ENCODE measurements around the gene FGD4. TPM values are rescaled to one million over a fixed set of nuclear protein-coding genes. Genes with fewer than 3 reads are reported as not detected.

The FGD4 gene
- total and polyA plus RNA-seq, 8 donors, result 5.5 to 138 (median 80.8) TPM

- Histone ChIP-seq H3K9me3 (no peaks in the 10 kb centered on the region), H3K27me3 (no peaks in the 10 kb centered on the region), H3K27ac (no peak overlapping the region), H3K4me1 (no peaks in the 10 kb centered on the region), H3K4me3 (no peak overlapping the region), H3K36me3 (peaks cover 54 to 99% (median 98%) of the 10 kb centered on the region in 4 donors)
- WGBS, 5 donors, result 94 to 99% (median 95%) methylated on average over 4 of the region's 4 CpGs
- no peak for DNase-seq
- intact Hi-C loops (cut with DNase I; ENCODE audit: low total_unique reads), result no loop called here
- TF ChIP-seq CTCF (IDR thresholded peaks at IDR 0.05) (no peak), POLR2A (IDR thresholded peaks at IDR 0.05) (no peak), POLR2AphosphoS5 (IDR thresholded peaks at IDR 0.05) (no peak), EP300 (IDR thresholded peaks at IDR 0.05) (no peak)
Measured at GRCh38 chr12:32627976-32628375, 228.6 kb downstream of the FGD4 start.

- Histone ChIP-seq H3K9me3 (no peaks in the 10 kb centered on the region), H3K27me3 (no peaks in the 10 kb centered on the region), H3K4me1 (no peaks in the 10 kb centered on the region), H3K27ac (no peak overlapping the region), H3K36me3 (peaks cover 43 to 96% (median 90%) of the 10 kb centered on the region in 4 donors), H3K4me3 (no peak overlapping the region)
- intact Hi-C loops (cut with DNase I; ENCODE audit: low total_unique reads), result no loop called here
- no peak for DNase-seq
- 70 to 83% (median 82%) methylated on average over 6 of the region's 6 CpGs for WGBS, 5 donors
- no peak for TF ChIP-seq POLR2AphosphoS5 (IDR thresholded peaks at IDR 0.05)
- TF ChIP-seq POLR2A (IDR thresholded peaks at IDR 0.05), result no peak
Measured at GRCh38 chr12:32641287-32641901, 242.0 kb downstream of the FGD4 start.

- Histone ChIP-seq H3K4me1 (peaks cover 0 to 15% (median 6%) of the 10 kb centered on the region in 4 donors), H3K27ac (no peak overlapping the region), H3K4me3 (no peak overlapping the region), H3K36me3 (peaks cover 24 to 65% (median 63%) of the 10 kb centered on the region in 4 donors), H3K9me3 (no peaks in the 10 kb centered on the region), H3K27me3 (no peaks in the 10 kb centered on the region)
- no peak for DNase-seq
- intact Hi-C loops (cut with DNase I; ENCODE audit: low total_unique reads), result no loop called here
- 41 to 60% (median 46%) methylated on average over 2 of the region's 2 CpGs for WGBS, 5 donors
- TF ChIP-seq POLR2A (IDR thresholded peaks at IDR 0.05), result no peak
Measured at GRCh38 chr12:32644431-32644830, 245.1 kb downstream of the FGD4 start.

- DNase-seq, result no peak
- intact Hi-C loops (cut with DNase I; ENCODE audit: low total_unique reads), result no loop called here
- Histone ChIP-seq H3K4me3 (no peak overlapping the region), H3K4me1 (peaks cover 0 to 15% (median 6%) of the 10 kb centered on the region in 4 donors), H3K27ac (no peak overlapping the region), H3K27me3 (no peaks in the 10 kb centered on the region), H3K36me3 (peaks cover 6 to 37% (median 34%) of the 10 kb centered on the region in 4 donors), H3K9me3 (no peaks in the 10 kb centered on the region)
- WGBS, 5 donors, result 67 to 93% (median 78%) methylated on average over 3 of the region's 3 CpGs
- TF ChIP-seq CTCF (IDR thresholded peaks at IDR 0.05), result no peak
- TF ChIP-seq EP300 (IDR thresholded peaks at IDR 0.05), result no peak
- TF ChIP-seq POLR2AphosphoS5 (IDR thresholded peaks at IDR 0.05), result no peak
- no peak for TF ChIP-seq POLR2A (IDR thresholded peaks at IDR 0.05)
Measured at GRCh38 chr12:32647275-32647674, 247.9 kb downstream of the FGD4 start.

GRCh38 chr12:32650508-32650907, 251.2 kb downstream of the FGD4 start:
- no peak overlapping the region for H3K4me3 ChIP-seq
- WGBS, 5 donors, result 51 to 81% (median 68%) methylated on average over 2 of the region's 2 CpGs
- peaks cover 0 to 15% (median 6%) of the 10 kb centered on the region in 4 donors for H3K4me1 ChIP-seq
- H3K27me3 ChIP-seq, result no peaks in the 10 kb centered on the region
- H3K36me3 ChIP-seq, result peaks cover 0 to 12% (median 9%) of the 10 kb centered on the region in 4 donors
- intact Hi-C loops (cut with DNase I; ENCODE audit: low total_unique reads), result no loop called here
- DNase-seq, result no peak
- no peak overlapping the region for H3K27ac ChIP-seq
- TF ChIP-seq POLR2A (IDR thresholded peaks at IDR 0.05), result no peak
- no peak for TF ChIP-seq POLR2AphosphoS5 (IDR thresholded peaks at IDR 0.05)
- no peak for TF ChIP-seq EP300 (IDR thresholded peaks at IDR 0.05)
- TF ChIP-seq CTCF (IDR thresholded peaks at IDR 0.05), result no peak
- no peaks in the 10 kb centered on the region for H3K9me3 ChIP-seq
